Type B pancreatic cell (in vitro differentiated cells): ENCODE measurements around the gene EML1. TPM values are rescaled to one million over a fixed set of nuclear protein-coding genes. Genes with fewer than 3 reads are reported as not detected.

Experiments
- DNase-seq: peaks from one replicate; pipeline ENCODE4 v3.0.0; 2021; ENCODE audit warnings: mixed read lengths; ENCODE audit not compliant: unreplicated experiment; ENCODE audit errors: extremely low spot score
- H3K27ac Mint-ChIP-seq: 2 replicates; pipeline ENCODE4 v1.8.0; 2021; ENCODE audit warnings: mild to moderate bottlenecking, mixed read lengths
- H3K27me3 Mint-ChIP-seq: 2 replicates; pipeline ENCODE4 v1.8.0; 2021; ENCODE audit warnings: mixed read lengths
- H3K36me3 Mint-ChIP-seq: 2 replicates; pipeline ENCODE4 v1.8.0; 2021; ENCODE audit warnings: mixed read lengths
- H3K4me1 Mint-ChIP-seq: one replicate; pipeline ENCODE4 v1.8.0; 2021; ENCODE audit warnings: mixed read lengths; ENCODE audit not compliant: unreplicated experiment
- H3K4me3 Mint-ChIP-seq: 2 replicates; pipeline ENCODE4 v1.8.0; 2021; ENCODE audit warnings: mild to moderate bottlenecking, mixed read lengths
- H3K9me3 Mint-ChIP-seq: 2 replicates; pipeline ENCODE4 v1.8.0; 2021; ENCODE audit warnings: mixed read lengths
- CTCF ChIP-seq: fragments of 200-600 bp; sonication (generic); conservative IDR thresholded peaks from 2 replicates; pipeline ENCODE4 v1.5.0; 2021; ENCODE audit warnings: antibody characterized with exemption, mild to moderate bottlenecking
- total RNA-seq: library from RNA; stranded (reverse); gene quantifications from 2 replicates; pipeline ENCODE4 v1.2.1, GENCODE V29; 2021; ENCODE audit warnings: low replicate concordance

The EML1 gene
- total RNA-seq, 1 donor from 2014 or later: 45.7 TPM

DNA sequence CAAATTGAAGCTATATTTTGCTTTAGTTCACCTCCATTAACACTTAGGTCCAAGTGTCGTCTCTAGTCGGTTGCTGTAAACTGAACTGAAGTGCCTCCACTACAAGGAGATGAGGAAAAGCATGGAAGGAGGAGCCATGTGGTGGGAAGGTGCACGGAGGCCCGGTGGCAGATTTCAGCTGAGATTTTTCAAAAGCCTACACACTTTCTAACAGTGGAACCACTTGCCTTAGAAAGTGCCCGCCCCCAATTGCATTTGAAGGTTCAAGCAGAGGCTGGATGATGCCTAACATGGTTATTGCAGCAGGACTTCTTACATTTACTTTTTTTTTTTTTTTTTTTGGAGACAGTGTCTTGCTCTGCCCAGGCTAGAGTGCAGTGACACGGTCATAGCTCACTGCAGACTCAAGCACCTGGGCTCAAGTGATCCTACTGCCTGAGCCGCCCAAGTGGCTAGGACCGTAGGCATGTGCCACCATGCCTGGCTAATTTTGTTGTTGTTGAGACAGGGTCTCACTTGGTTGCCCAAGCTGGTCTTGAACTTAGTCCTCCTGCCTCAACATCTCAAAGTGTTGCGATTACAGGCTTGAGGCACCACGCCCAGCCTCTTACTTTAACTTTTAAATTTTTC, 27.6 kb downstream of the EML1 start:
- Mint-ChIP-seq H3K36me3 (peaks cover 12% of the 10 kb centered on the region), H3K27ac (no peak overlapping the region), H3K27me3 (no peaks in the 10 kb centered on the region), H3K9me3 (no peaks in the 10 kb centered on the region), H3K4me3 (no peak overlapping the region), H3K4me1 (peaks cover 24% of the 10 kb centered on the region)
- no peak for TF ChIP-seq CTCF
- no peak for DNase-seq

DNA sequence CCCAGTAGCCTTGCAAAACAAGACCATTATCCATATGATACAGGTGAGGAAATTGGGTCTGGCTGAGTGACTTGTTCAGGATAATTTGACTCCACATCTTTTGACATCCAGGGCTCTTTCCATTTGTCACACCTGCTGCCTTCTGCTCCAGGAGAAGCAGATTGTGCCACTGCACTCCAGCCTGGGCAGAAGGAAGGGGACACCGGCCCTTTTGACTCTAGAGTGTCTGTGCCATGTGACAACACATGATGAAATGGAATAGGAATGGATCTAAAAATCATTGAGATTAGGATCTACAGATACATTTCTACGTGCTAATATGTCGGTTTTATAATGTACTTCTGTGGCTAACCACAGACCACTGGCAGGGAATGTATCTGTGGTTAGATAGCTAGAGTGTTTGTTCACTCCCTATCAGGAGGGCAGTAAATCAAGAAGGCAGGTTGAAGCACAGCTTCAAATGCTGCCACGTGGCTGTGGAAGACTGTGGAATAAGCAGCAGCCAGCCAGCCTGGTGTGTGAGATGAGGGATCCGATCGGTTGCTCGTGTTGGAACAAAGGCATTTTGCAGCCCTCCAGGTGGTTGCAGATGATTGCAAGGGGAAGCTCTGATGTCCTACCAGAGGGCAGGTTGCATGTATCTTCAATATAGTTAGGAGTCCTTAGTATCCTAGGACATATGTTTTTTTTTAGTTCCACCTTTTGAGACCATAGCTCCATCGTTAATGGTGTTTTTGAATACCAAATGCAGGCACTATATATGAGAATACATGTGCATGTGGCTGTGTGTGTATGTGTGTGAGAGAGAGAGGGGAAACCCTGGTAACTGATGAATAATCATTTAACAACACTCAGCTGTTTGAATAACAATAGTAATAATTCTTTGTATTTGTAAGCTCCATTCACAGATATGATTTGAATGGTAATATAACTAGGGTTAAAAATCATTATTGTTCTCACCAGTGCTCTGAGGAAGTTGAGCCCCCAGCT, 28.6 kb downstream of the EML1 start:
- H3K27ac Mint-ChIP-seq: peak overlapping the region; percentile 11
- H3K9me3 Mint-ChIP-seq: no peaks in the 10 kb centered on the region
- H3K4me3 Mint-ChIP-seq: no peak overlapping the region
- no peak for DNase-seq
- peaks cover 15% of the 10 kb centered on the region for H3K36me3 Mint-ChIP-seq
- H3K27me3 Mint-ChIP-seq: no peaks in the 10 kb centered on the region
- TF ChIP-seq CTCF: no peak
- peaks cover 27% of the 10 kb centered on the region for H3K4me1 Mint-ChIP-seq

GRCh38 chr14:99822800-99823455, 29.7 kb downstream of the EML1 start:
- Mint-ChIP-seq H3K27ac (no peak overlapping the region), H3K9me3 (no peaks in the 10 kb centered on the region), H3K4me1 (peaks cover 28% of the 10 kb centered on the region), H3K27me3 (no peaks in the 10 kb centered on the region), H3K36me3 (peaks cover 12% of the 10 kb centered on the region), H3K4me3 (no peak overlapping the region)
- TF ChIP-seq CTCF: no peak
- no peak for DNase-seq

DNA sequence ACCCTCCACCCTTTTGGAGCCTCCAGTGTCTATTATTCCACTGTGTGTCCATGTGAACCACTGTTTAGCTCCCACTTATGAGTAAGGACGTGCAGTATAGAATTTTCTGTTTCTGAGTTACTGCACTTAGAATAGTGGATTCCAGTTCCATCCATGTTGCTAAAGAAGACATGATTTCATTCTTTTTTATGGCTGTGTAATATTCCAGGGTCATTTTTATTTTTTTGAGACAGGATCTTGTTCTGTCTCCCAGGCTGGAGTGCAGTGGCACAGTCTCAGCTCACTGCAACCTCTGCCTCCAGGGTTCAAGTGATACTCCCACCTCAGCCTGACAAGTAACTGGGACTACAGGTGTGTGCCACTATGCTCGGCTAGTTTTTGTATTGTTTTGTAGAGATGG, 31.6 kb downstream of the EML1 start:
- no peak for DNase-seq
- H3K27me3 Mint-ChIP-seq: no peaks in the 10 kb centered on the region
- peaks cover 23% of the 10 kb centered on the region for H3K4me1 Mint-ChIP-seq
- H3K27ac Mint-ChIP-seq: no peak overlapping the region
- H3K9me3 Mint-ChIP-seq: no peaks in the 10 kb centered on the region
- no peak overlapping the region for H3K4me3 Mint-ChIP-seq
- no peak for TF ChIP-seq CTCF
- H3K36me3 Mint-ChIP-seq: peaks cover 12% of the 10 kb centered on the region

DNA sequence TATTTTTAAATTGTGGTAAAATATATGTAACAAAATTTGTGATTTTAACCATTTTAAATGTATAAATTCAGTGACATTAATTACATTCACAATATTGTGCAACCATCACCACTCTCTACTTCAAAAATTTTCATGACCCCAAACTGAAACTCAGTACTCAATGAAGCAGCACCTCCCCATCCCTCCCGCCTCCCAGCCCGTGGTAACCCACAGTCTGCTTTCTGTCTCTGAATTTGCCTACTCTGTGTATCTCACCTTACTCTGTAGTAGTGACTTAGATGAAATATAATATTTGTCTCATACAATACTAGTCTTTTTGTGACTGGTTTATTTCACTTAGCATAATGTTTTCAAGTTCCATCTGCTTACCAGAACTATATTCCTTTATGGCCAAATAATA, 36.2 kb downstream of the EML1 start:
- no peak overlapping the region for H3K4me3 Mint-ChIP-seq
- no peak for TF ChIP-seq CTCF

More for the DNA sequence above, 36.2 kb downstream of the EML1 start:
- peaks cover 9% of the 10 kb centered on the region for H3K36me3 Mint-ChIP-seq
- H3K4me1 Mint-ChIP-seq: peaks cover 16% of the 10 kb centered on the region
- H3K27ac Mint-ChIP-seq: no peak overlapping the region
- DNase-seq: no peak
- H3K27me3 Mint-ChIP-seq: no peaks in the 10 kb centered on the region
- no peaks in the 10 kb centered on the region for H3K9me3 Mint-ChIP-seq
